COLO829 (cell line): ENCODE measurements around the gene SMPD4.
"Not testable (repeated sequence)": the region's sequence is repeated elsewhere in the genome, so short reads cannot be mapped to it uniquely, and the experiment has no call there.

Source experiments
- DNase-seq: peaks from one replicate; pipeline ENCODE4 v3.0.0; 2012; ENCODE audit warnings: low spot score

Gene SMPD4

DNA sequence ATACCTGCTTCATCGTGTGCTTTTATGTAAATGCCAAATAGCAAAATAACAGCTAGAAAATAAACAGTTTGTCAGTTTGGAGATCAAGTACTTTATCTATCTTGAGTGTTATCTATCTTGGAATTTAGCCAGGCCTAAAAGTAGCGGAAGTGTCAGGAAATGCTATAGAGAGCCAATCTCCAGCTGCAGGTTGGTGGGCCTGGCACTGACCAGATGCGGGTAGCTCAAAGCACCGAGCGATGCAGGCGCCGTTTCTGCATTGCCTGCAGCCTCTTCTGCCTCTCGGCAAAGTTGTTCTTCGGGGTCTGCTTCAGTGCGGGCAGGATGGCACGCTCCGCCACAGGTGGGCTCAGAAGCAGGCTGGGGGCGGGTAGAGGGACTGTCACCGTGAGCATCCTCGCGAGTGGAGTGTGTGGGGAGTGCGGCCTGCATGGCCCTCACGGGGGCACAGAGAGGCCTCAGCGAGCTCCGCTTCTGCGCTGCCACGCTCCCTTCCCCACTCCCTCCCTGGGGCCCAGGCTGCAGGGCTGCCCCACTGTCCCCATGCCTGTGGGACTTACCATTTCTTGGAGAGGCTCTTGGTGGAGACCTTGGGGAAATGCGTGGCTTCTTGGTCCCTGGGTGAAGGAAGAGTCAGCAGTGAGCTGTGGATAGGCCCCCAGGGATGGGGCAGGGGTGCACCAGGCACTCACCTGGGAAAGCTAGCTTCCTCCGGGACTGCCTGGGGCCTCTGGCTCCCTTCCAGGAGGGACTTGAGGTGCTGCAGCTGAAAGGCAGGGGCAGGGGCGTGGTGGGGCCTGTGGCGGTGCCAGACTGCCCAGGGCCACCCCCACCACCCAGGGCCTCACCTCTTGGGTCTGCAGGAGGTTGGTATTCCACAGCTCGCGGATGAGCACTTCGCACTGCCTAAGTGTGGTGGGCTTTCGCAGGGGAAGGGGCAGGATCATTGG, 41.8 kb downstream of the SMPD4 start:
- DNase-seq: not testable (repeated sequence)

DNA sequence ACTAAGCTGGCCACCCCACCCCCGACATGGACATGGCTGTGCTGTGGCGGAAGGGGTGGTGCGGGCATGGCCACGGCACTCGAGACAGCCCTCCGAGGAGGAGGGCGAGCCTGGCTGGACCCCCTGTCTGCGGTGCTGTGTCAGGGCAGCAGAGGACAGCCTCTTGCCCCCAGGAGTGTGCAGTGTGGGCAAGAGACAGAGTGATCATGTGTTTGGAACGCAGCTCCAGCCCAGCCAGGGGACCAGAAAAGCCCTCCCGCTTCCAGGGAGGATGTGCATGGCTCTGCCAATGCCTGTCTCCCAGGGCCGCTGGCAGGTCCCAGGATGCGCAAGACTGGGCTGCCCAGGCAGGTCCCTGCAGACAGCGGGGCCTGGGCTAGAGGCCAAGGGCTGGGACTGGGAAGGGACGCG, 42.6 kb downstream of the SMPD4 start:
- DNase-seq: not testable (repeated sequence)

DNA sequence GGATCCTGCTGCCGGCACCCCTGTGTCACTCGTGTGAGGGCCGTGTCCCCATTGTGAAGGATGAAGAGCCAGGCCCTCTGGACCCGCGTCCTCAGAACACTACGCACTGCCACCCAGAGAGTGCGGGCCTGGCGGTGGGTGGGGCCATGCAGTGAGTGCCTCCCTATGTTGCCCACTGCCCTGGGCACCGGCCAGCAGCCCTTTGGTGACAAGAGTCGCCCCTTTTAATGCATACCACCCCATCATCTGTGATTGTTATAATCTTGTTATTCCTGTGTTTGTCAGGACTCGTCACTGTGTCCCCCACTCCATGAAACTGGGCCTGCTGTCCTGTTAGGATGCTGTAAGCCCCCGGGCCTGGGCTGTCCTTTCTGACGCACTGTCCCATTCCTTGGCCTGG, 43.1 kb downstream of the SMPD4 start:
- not testable (repeated sequence) for DNase-seq

DNA sequence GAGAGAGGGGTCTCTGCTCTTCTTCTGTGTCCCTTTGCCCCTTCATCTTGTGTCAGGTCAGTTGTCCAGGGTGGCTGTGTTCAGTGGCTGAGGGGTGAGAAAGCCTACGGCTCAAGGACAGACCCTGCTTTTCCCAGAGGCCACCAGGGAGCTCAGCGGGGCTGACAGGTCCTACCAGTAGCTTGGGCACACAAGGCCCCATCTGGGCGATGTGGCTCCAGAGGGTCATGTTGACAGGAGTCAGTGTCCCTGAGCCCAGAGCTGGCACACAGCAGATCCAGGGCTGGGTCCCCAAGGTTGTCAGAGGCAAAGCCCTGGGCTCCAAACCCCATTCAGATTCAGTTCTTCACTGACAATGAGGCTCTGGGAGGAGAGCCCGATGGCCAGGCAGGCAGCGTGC, 44.3 kb downstream of the SMPD4 start:
- not testable (repeated sequence) for DNase-seq

DNA sequence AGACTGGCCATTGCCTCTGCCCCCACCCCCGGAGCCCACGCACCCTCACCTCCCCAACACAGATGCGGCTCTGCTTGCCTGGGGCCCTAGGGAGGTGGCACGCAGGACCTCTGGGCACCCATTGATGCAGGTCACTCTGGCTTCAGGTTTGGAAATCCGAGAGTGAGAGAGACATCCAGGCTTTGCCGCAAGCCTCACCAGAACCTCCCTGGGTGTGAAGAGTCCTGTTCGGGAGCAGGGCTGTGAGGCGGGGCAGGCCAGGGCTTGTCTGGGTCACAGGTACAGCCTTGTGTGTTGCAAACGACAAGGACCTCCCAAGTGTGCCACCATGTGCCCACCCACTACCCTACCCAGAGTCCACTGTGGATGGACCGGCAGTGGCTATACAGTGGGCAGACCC, 44.9 kb downstream of the SMPD4 start:
- not testable (repeated sequence) for DNase-seq

DNA sequence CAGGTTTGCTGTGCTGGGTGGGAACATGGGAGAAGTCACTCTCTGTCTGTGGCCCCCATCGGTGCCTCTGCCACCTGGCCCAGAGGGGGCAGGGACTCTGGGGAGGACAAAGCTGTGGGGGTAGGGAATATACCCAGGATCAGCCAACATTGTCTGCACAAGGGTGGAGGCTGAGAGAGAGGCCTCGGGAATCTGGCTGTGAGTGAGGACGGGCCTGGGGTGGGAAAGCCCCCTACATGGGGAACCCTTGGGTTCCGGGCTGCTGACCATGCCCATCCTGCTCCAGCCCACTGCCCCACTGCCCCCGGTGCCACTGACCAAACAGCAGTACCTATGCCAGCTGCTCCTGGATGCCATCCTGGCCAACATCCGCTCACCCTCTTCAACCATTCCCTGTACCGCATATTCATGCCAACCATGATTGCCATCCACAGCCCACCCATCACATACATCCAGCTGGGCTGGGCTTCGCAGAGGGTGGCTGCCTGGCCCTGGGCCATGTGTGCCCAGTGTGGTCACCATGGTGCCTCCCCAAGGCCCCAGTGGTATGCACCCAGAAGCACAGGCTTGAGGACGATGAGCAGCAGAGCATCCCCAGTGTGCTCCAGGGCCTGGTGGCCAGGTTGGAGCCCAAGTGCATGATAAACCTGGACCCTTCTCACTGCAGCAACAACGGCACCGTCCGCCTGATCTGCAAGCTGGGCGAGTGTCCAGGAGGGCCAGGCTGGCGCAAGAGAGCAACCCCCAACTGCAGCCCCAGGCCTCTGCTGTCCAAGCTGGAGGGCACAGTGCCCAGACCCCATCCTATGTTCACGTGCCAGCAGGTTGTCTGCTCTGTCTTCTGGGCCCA, 45.5 kb downstream of the SMPD4 start:
- DNase-seq: no peak

DNA sequence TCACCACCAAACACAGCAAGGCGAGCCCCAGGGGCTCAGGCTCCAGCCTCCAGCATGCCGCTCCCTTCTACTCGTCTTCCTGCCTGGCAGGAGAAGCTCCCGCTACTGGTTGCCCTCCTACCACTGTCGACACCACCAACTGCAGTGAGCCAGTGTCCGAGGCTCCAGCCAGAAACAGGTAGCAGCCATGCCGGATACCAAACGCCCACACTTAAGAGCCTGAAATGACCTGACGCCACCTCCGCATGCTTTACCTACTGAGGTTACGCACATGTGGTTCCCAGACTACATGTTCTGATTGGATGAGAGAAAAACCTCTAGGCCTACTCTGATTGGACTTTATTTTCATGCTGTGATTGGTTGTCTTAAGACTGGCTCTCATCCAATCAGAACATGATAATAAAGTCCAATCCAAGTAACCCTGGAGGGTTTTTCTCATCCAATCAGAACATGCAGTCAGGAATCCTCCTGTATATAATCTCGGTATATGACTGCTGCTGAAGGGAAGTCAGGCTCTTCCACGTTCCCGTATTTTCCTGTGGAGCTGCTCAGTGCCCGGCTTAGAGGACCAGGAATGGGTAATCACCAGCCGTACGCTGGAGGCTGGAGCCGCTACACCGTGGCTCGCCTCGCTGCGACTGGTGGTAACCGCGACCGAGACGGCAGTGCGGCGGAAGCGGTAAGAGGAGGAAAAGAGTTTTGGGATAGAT, 52.1 kb downstream of the SMPD4 start, which contains the start of gene POTEF:
POTEF (minus strand) TSS at position 103 of the 710 bp plus-strand sequence. CDS start 8,707 bp downstream, outside the sequence.
- DNase-seq: not testable (repeated sequence)

DNA sequence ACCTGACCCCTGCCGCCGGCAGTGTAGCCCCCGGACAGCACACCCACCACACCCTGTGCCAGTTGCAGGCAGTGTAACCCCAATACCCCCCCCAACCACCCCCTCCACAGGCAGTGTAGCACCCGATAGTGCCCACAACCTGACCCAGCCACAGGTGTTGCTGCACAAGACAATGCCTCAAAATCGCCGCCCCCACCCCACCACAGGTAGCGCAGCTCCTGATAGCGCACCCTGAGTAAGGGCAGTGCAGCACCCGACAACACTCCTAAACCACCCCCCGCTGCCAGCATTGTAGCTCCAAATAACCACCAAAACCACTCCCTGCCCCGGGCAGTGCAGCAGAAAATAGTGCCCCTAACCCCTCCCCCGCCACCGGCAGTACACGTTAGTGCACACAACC, 52.9 kb downstream of the SMPD4 start:
- not testable (repeated sequence) for DNase-seq

DNA sequence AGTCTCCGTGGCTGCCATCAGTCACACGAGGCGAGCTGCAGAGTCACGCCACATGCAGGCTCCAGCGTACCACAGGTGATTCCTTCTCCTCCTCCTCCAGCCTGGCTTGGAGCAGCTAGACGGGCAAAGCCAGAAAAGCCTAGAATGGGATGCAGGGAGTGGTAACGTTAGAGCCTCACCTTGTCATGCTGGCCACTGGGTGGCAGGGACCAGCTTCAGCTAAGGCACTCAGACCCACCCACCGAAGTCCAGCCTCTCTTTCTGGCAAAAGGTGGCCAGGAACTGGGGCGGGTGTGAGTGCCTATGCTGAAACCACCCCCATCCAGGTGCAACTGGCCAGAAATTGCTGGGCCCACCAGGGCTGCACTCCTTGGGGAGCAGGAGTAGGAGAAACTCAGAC, 53.7 kb downstream of the SMPD4 start:
- not testable (repeated sequence) for DNase-seq

DNA sequence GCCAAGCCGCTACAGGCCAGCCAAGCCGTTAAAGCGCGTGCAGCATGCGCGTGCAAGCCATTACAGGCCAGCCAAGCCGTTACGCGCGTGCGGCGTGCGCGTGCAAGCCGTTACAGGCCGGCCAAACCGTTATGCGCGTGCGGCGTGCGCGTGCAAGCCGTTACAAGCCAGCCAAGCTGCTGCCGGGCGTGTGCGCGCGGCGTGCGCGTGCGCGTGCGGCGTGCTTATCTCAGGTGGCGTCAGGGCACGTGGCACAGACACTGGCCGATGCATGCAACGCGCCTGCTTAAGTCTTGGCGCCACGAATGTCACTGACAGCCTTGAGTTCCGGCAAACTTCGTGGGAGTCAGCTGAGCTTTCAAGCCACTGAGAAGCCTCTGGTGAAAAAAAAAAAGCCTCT, 60.5 kb downstream of the SMPD4 start:
- not testable (repeated sequence) for DNase-seq

DNA sequence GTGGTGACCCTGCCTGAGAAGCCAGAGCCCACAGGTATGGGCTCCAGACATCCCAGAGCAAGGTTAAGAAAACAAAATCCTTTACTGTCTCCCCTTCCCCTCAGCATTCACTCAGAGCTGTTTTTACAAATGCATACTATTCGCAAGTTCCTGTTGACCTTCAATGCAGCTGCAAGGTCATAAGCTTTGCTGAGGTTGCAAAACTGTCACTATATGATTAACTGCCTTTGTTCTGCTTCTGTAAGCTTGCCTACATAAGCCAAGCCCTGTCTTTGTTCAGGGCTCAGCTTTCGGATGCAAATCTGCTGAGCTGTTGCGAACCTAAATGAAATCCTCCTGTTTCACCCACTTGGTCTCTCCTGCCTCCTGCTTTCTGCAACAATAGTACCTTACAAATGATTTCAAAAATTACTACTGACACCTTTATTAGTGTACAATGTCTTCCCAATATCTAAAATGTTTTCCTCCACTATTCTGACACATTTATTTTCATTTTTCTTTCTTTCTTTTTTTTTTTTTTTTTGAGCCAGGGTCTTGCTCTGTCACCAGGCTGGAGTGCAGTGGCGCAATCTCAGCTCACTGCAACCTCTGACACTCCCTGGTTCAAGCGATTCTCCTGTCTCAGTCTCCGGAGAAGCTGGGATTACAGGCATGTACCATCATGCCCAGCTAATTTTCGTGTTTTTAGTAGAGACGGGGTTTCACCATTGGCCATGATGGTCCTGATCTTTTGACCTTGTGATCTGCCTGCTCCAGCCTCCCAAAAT, 78.6 kb downstream of the SMPD4 start:
- not testable (repeated sequence) for DNase-seq
